K562 (cell line): Measurements from ENCODE around the gene PPP6R3. TPM values are rescaled to one million over a fixed set of nuclear protein-coding genes. Genes with fewer than 3 reads are reported as not detected.

ENCODE experiments used
- BCLAF1 ChIP-seq, 2 experiments: fragments of 450-650 bp in 1 of 2; IDR thresholded peaks; 2 replicates each; pipeline ENCODE4 v1.6.1; 2011 to 2017; ENCODE audit warnings: low read depth in 2 of 2, antibody characterized with exemption in 1 of 2, borderline replicate concordance in 1 of 2, low read length in 1 of 2, mild to moderate bottlenecking in 1 of 2, mixed read lengths in 1 of 2; ENCODE audit not compliant: control insufficient read depth in 1 of 2
- BRCA1 ChIP-seq, 2 experiments: fragments of 450-650 bp in 1 of 2; sonication (generic) in 1 of 2; formaldehyde crosslinking in 1 of 2; IDR thresholded peaks; 2 replicates each; pipeline versions ENCODE4 v1.5.0 to v1.6.1; 2017 to 2020; ENCODE audit warnings: mild to moderate bottlenecking in 1 of 2, missing genetic modification reagents in 1 of 2
- ERF ChIP-seq: fragments of 450-650 bp; formaldehyde crosslinking; IDR thresholded peaks from 2 replicates; pipeline ENCODE4 v1.4.0; 2020; ENCODE audit warnings: mild to moderate bottlenecking, mixed read lengths
- ETS1 ChIP-seq: conservative IDR thresholded peaks from 2 replicates; pipeline ENCODE4 v1.6.1; 2011; ENCODE audit warnings: low read depth, mild to moderate bottlenecking, low read length; ENCODE audit not compliant: control insufficient read depth
- HNRNPLL ChIP-seq: fragments of 200-400 bp; formaldehyde crosslinking; IDR thresholded peaks from 2 replicates; pipeline ENCODE4 v1.6.1; 2017; ENCODE audit warnings: low read length, low read depth, mild to moderate bottlenecking; ENCODE audit not compliant: poor library complexity, severe bottlenecking
- KAT8 ChIP-seq: fragments of 450-650 bp; IDR thresholded peaks from 2 replicates; pipeline ENCODE4 v1.6.1; 2016; ENCODE audit warnings: low read depth, mild to moderate bottlenecking
- MED1 ChIP-seq: sonication (generic); formaldehyde crosslinking; IDR thresholded peaks from 2 replicates; pipeline ENCODE4 v1.8.1; 2023; ENCODE audit warnings: missing genetic modification reagents, borderline replicate concordance
- MEF2D ChIP-seq: conservative IDR thresholded peaks from 2 replicates; pipeline ENCODE4 v1.6.1; 2016; ENCODE audit warnings: low read depth, missing genetic modification characterization, missing compliant biosample characterization
- NONO ChIP-seq, 2 experiments: fragments of 200-400 bp in 1 of 2; fragments of 450-650 bp in 1 of 2; formaldehyde crosslinking in 1 of 2; IDR thresholded peaks; 2 replicates each; pipeline ENCODE4 v1.6.1; 2017; ENCODE audit warnings: low read depth in 2 of 2, mild to moderate bottlenecking in 2 of 2, moderate library complexity in 2 of 2, low read length in 1 of 2
- POLR2H ChIP-seq: IDR thresholded peaks from 2 replicates; pipeline ENCODE4 v1.6.1; 2016; ENCODE audit warnings: missing genetic modification characterization, low read depth, mild to moderate bottlenecking, control low read depth, missing compliant biosample characterization, moderate library complexity
- SMC3 ChIP-seq: conservative IDR thresholded peaks from 2 replicates; pipeline ENCODE4 v1.6.1; 2011; ENCODE audit warnings: low read depth, low read length, improper control_type of control experiment; ENCODE audit not compliant: insufficient read depth
- SREBF2 ChIP-seq: sonication (generic); formaldehyde crosslinking; IDR thresholded peaks from 2 replicates; pipeline ENCODE4 v1.4.0; 2020; ENCODE audit warnings: mild to moderate bottlenecking, missing genetic modification reagents
- ZBTB9 ChIP-seq: fragments of 450-650 bp; formaldehyde crosslinking; IDR thresholded peaks from 2 replicates; pipeline ENCODE4 v1.4.0; 2020; ENCODE audit warnings: mild to moderate bottlenecking, moderate library complexity
- ZNF253 ChIP-seq: fragments of 250-450 bp; sonication (Bioruptor Pico); conservative IDR thresholded peaks from 2 replicates; pipeline ENCODE4 v1.6.1; 2021; ENCODE audit warnings: mild to moderate bottlenecking
- ZNF644 ChIP-seq: fragments of 200-800 bp; sonication (Bioruptor generic); IDR thresholded peaks from 2 replicates; pipeline ENCODE4 v1.6.1; 2016; ENCODE audit warnings: low read depth, missing genetic modification characterization, missing compliant biosample characterization
- polyA plus RNA-seq, 8 experiments: library from polyadenylated mRNA; depleted of rRNA in 4 of 8; stranded (reverse) in 5 of 8; unstranded in 3 of 8; fragments of >200 nt; fragmentation: Nextera tagmentation in 2 of 8; fragmentation: Illumina TruSeq in 1 of 8; extraction: Ambion mirVana in 2 of 8; extraction: Trizol in 1 of 8; gene quantifications; 2 replicates each; pipeline versions ENCODE4 v1.2.1 to v1.2.3, GENCODE V29; 2011 to 2014; ENCODE audit warnings: inconsistent platforms in 1 of 8, missing spikeins in 1 of 8
- total RNA-seq, 7 experiments: library from RNA; depleted of rRNA in 6 of 7; stranded (reverse); fragments of >200 nt in 6 of 7; fragmentation: Illumina TruSeq in 2 of 7; extraction: Trizol in 2 of 7; gene quantifications; 2 replicates each; pipeline versions ENCODE4 v1.2.1 to v1.2.3, GENCODE V29; 2011 to 2021; ENCODE audit warnings: low replicate concordance in 1 of 7
- TF ChIP-seq, protein P1 (sequence below): fragments of 450-650 bp; IDR thresholded peaks from 2 replicates; pipeline ENCODE4 v1.6.1; 2016; ENCODE audit warnings: missing biosample characterization, missing genetic modification characterization
- TF ChIP-seq, protein P2 (sequence below): sonication (generic); formaldehyde crosslinking; IDR thresholded peaks from 2 replicates; pipeline ENCODE4 v1.8.1; 2023; ENCODE audit warnings: mild to moderate bottlenecking, missing genetic modification reagents, moderate library complexity

Gene PPP6R3
- total and polyA plus RNA-seq, 9 of the 15 experiments (the other 6 are each of a cell fraction or from before 2014, with no cell fraction given): 20.3 to 117 (median 80.6) TPM

- TF ChIP-seq MEF2D (tag): no peak
- 0 out of 2 replicates have a peak, but pooled peaks have one; percentile 15 for TF ChIP-seq ZBTB9 (CRISPR knock-in tag)
- TF ChIP-seq ERF (CRISPR knock-in tag): 0 out of 2 replicates have a peak, but pooled peaks have one; percentile 61
- TF ChIP-seq HNRNPLL: peak; percentile 36
- TF ChIP-seq, protein P1, sequence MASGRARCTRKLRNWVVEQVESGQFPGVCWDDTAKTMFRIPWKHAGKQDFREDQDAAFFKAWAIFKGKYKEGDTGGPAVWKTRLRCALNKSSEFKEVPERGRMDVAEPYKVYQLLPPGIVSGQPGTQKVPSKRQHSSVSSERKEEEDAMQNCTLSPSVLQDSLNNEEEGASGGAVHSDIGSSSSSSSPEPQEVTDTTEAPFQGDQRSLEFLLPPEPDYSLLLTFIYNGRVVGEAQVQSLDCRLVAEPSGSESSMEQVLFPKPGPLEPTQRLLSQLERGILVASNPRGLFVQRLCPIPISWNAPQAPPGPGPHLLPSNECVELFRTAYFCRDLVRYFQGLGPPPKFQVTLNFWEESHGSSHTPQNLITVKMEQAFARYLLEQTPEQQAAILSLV (tag): no peak
- no peak for TF ChIP-seq SREBF2 (CRISPR knock-in tag)
- TF ChIP-seq ZNF253: no peak
- no peak for TF ChIP-seq KAT8
- no peak for TF ChIP-seq BRCA1 (IDR thresholded peaks at IDR 0.05)
- TF ChIP-seq BRCA1 (CRISPR knock-in tag; IDR thresholded peaks at IDR 0.05): no peak
- no peak for TF ChIP-seq SMC3
- no peak for TF ChIP-seq POLR2H (tag)
- no peak for TF ChIP-seq BCLAF1 (IDR thresholded peaks at IDR 0.05; ENCODE audit: borderline replicate concordance in 1 of 2, control insufficient read depth in 1 of 2, low read depth in 2 of 2, low read length in 1 of 2)
- TF ChIP-seq, protein P2, sequence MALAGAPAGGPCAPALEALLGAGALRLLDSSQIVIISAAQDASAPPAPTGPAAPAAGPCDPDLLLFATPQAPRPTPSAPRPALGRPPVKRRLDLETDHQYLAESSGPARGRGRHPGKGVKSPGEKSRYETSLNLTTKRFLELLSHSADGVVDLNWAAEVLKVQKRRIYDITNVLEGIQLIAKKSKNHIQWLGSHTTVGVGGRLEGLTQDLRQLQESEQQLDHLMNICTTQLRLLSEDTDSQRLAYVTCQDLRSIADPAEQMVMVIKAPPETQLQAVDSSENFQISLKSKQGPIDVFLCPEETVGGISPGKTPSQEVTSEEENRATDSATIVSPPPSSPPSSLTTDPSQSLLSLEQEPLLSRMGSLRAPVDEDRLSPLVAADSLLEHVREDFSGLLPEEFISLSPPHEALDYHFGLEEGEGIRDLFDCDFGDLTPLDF (CRISPR knock-in tag): 0 out of 2 replicates have a peak, but pooled peaks have one; percentile 24
- TF ChIP-seq MED1 (CRISPR knock-in tag): 0 out of 2 replicates have a peak, but pooled peaks have one; percentile 25
- TF ChIP-seq ETS1: peak; percentile 41; the same call in 1 of the 2 replicates
- peak; percentile 47 to 57; a peak in 1 of 4 replicates for TF ChIP-seq NONO (IDR thresholded peaks at IDR 0.05; ENCODE audit: low read depth in 2 of 2, low read length in 1 of 2)
- no peak for TF ChIP-seq ZNF644 (tag)
Observed at GRCh38 chr11:68460741-68461574, at the start of gene PPP6R3 (continued).
